Spinal cord (tissue), 10 donors: ENCODE results near the gene CERS1. TPM values are rescaled to one million over a fixed set of nuclear protein-coding genes. Genes with fewer than 3 reads are reported as not detected.

Experiments used
- DNase-seq, 6 donors: peaks; one replicate each; pipeline versions ENCODE4 v3.0.0 to v3.0.0-alpha.2; 2013 to 2015; ENCODE audit warnings: low spot score in 6 of 6, low read depth in 4 of 6
- H3K27ac ChIP-seq: one replicate; pipeline ENCODE4 v1.5.1; 2013; ENCODE audit warnings: low read depth, low read length, control low read depth
- H3K27me3 ChIP-seq: one replicate; pipeline ENCODE4 v1.6.1; 2013; ENCODE audit warnings: low read length; ENCODE audit not compliant: control insufficient read depth, insufficient read depth
- H3K36me3 ChIP-seq: one replicate; pipeline ENCODE4 v1.6.1; 2013; ENCODE audit warnings: low read length; ENCODE audit not compliant: control insufficient read depth, insufficient read depth
- H3K4me1 ChIP-seq: one replicate; pipeline ENCODE4 v1.6.1; 2013; ENCODE audit warnings: low read length; ENCODE audit not compliant: control insufficient read depth, insufficient read depth
- H3K4me3 ChIP-seq: one replicate; pipeline ENCODE4 v1.5.1; 2013; ENCODE audit warnings: low read depth, low read length, control low read depth
- H3K9me3 ChIP-seq: one replicate; pipeline ENCODE4 v1.6.1; 2013; ENCODE audit warnings: low read length; ENCODE audit not compliant: control insufficient read depth, insufficient read depth
- WGBS: methylation state at CpG from one replicate; pipeline ENCODE4 v1.1.5; 2013; ENCODE audit warnings: missing lambda C conversion rate; ENCODE audit not compliant: insufficient coverage; 5-methylcytosine and 5-hydroxymethylcytosine counted together
- polyA plus RNA-seq, 2 donors: library from polyadenylated mRNA; unstranded; fragments of 120-200 nt; gene quantifications; one replicate each; pipeline ENCODE4 v1.2.1, GENCODE V29; 2013; ENCODE audit not compliant: insufficient read length in 2 of 2
- total RNA-seq, 2 donors: library from RNA; depleted of rRNA in 1 of 2; stranded (reverse); fragments of 120-200 nt in 1 of 2; fragments of >200 nt in 1 of 2; gene quantifications; one replicate each; pipeline versions ENCODE4 v1.2.3 to v1.2.4, GENCODE V29; 2013 to 2014
- donor health status: healthy.

Gene CERS1
- total and polyA plus RNA-seq, 4 donors, result 22.5 to 141 (median 76.8) TPM

DNA sequence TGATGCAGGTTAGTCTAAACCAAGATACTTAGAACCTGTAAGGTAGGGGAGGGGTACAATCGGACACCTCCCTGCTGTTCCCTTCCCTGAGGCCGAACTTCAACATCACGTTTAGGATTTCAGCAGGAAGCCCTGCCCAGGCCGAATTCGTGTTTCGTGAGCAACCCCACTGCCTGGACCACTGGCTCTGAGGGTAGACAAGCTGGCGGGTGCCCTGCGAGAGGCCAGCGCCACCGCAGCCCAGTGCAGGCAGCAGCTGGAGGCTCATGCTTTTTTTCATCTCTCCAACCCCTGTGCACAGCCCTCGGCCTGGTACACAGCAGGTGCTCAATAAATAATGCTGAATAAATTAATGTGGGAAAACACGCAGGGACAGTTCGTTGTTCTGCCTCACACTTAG, 37.3 kb upstream of the CERS1 start:
- no peaks in the 10 kb centered on the region for H3K27me3 ChIP-seq
- 82% methylated on average over 7 of the region's 13 CpGs for whole genome bisulfite sequencing
- no peaks in the 10 kb centered on the region for H3K9me3 ChIP-seq
- H3K36me3 ChIP-seq, result peaks cover 53% of the 10 kb centered on the region
- peaks cover 13% of the 10 kb centered on the region for H3K4me1 ChIP-seq
- no peak overlapping the region for H3K27ac ChIP-seq
- no peak for DNase-seq
- H3K4me3 ChIP-seq, result no peak overlapping the region

GRCh38 chr19:18932216-18932841, 36.4 kb upstream of the CERS1 start:
- Histone ChIP-seq H3K27ac (no peak overlapping the region), H3K4me1 (peaks cover 13% of the 10 kb centered on the region), H3K27me3 (no peaks in the 10 kb centered on the region), H3K36me3 (peaks cover 53% of the 10 kb centered on the region), H3K9me3 (no peaks in the 10 kb centered on the region), H3K4me3 (peak overlapping the region; percentile 31)
- 7% methylated on average over 32 of the region's 37 CpGs for WGBS
- DNase-seq, result peak in 3 of 6 donors; percentile 31 to 85 (median 75)

- Histone ChIP-seq H3K36me3 (peaks cover 59% of the 10 kb centered on the region), H3K4me1 (peaks cover 13% of the 10 kb centered on the region), H3K27ac (no peak overlapping the region), H3K9me3 (no peaks in the 10 kb centered on the region), H3K4me3 (no peak overlapping the region), H3K27me3 (no peaks in the 10 kb centered on the region)
- WGBS, result 82% methylated on average over 27 of the region's 34 CpGs
- DNase-seq, result no peak
Observed at GRCh38 chr19:18931316-18932162, 35.6 kb upstream of the CERS1 start.

GRCh38 chr19:18929311-18929710, 33.4 kb upstream of the CERS1 start:
- H3K4me3 ChIP-seq, result no peak overlapping the region
- no peak overlapping the region for H3K27ac ChIP-seq
- peaks cover 13% of the 10 kb centered on the region for H3K4me1 ChIP-seq
- H3K9me3 ChIP-seq, result no peaks in the 10 kb centered on the region
- peaks cover 79% of the 10 kb centered on the region for H3K36me3 ChIP-seq
- no peak for DNase-seq
- 86% methylated on average over 24 of the region's 25 CpGs for WGBS
- no peaks in the 10 kb centered on the region for H3K27me3 ChIP-seq

- Histone ChIP-seq H3K27me3 (no peaks in the 10 kb centered on the region), H3K27ac (no peak overlapping the region), H3K9me3 (no peaks in the 10 kb centered on the region), H3K36me3 (peaks cover 79% of the 10 kb centered on the region), H3K4me3 (no peak overlapping the region), H3K4me1 (peaks cover 11% of the 10 kb centered on the region)
- no peak for DNase-seq
- WGBS, result 90% methylated on average over 24 of the region's 26 CpGs
Observed at GRCh38 chr19:18928018-18928805, 32.3 kb upstream of the CERS1 start.

GRCh38 chr19:18924684-18925213, 28.8 kb upstream of the CERS1 start:
- peaks cover 17% of the 10 kb centered on the region for H3K4me1 ChIP-seq
- no peaks in the 10 kb centered on the region for H3K9me3 ChIP-seq
- no peak for DNase-seq
- WGBS, result 98% methylated on average over 7 of the region's 15 CpGs
- no peaks in the 10 kb centered on the region for H3K27me3 ChIP-seq
- H3K4me3 ChIP-seq, result no peak overlapping the region
- no peak overlapping the region for H3K27ac ChIP-seq
- peaks cover 85% of the 10 kb centered on the region for H3K36me3 ChIP-seq

DNA sequence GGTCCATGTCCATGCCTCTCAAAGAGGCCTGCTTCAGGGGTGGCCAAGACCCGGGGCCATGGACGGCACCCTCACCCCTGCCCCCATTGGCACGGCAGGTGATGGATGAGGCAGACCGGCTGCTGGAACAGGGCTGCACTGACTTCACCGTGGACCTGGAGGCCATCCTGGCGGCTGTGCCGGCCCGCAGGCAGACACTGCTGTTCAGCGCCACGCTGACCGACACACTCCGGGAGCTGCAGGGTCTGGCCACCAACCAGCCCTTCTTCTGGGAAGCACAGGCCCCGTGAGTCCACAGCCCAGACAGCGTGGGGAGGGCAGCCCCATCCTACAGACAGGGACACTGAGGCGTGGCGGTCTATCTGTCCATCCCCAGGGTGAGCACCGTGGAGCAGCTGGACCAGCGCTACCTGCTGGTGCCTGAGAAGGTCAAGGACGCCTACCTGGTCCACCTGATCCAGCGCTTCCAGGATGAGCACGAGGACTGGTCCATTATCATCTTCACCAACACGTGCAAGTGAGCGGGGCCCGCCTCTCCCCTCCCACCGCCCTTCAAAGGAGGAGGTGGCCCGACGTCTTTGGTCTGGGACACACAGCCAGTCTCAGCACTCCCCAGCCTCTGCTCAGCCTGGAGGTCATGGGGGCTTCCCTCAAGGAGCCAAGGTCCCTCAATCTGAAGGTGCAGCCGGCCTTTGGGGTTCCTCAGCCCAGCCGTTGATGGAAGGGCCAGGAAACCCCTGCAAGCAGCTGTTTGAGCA, 26.4 kb upstream of the CERS1 start:
- no peaks in the 10 kb centered on the region for H3K27me3 ChIP-seq
- 93% methylated on average over 29 of the region's 29 CpGs for WGBS

GRCh38 chr19:18921593-18921992, 25.6 kb upstream of the CERS1 start:
- Histone ChIP-seq H3K9me3 (no peaks in the 10 kb centered on the region), H3K27me3 (no peaks in the 10 kb centered on the region), H3K27ac (no peak overlapping the region), H3K36me3 (peaks cover 57% of the 10 kb centered on the region), H3K4me1 (peaks cover 30% of the 10 kb centered on the region), H3K4me3 (no peak overlapping the region)
- 95% methylated on average over 17 of the region's 17 CpGs for WGBS
- DNase-seq, result no peak

More for the DNA sequence above, 26.4 kb upstream of the CERS1 start:
- Histone ChIP-seq H3K36me3 (peaks cover 63% of the 10 kb centered on the region), H3K27ac (no peak overlapping the region), H3K4me3 (no peak overlapping the region), H3K4me1 (peaks cover 30% of the 10 kb centered on the region), H3K9me3 (no peaks in the 10 kb centered on the region)
- no peak for DNase-seq

- WGBS, result 75% methylated on average over 9 of the region's 9 CpGs
- no peak overlapping the region for H3K27ac ChIP-seq
Observed at GRCh38 chr19:18920400-18920799, 24.4 kb upstream of the CERS1 start.

More at GRCh38 chr19:18920400-18920799, 24.4 kb upstream of the CERS1 start:
- peaks cover 50% of the 10 kb centered on the region for H3K36me3 ChIP-seq
- DNase-seq, result no peak
- H3K27me3 ChIP-seq, result no peaks in the 10 kb centered on the region
- H3K9me3 ChIP-seq, result no peaks in the 10 kb centered on the region
- H3K4me3 ChIP-seq, result peak overlapping the region; percentile 94
- H3K4me1 ChIP-seq, result peaks cover 35% of the 10 kb centered on the region
